ENCODE measurements around the gene PHF21B. TPM values are rescaled to one million over a fixed set of nuclear protein-coding genes. Genes with fewer than 3 reads are reported as not detected.

PHF21B gene
- total and polyA plus RNA-seq, 2 donors (not counting 1 experiment from before 2014, with no cell fraction given) = 0.17 TPM; not detected in 1

DNA sequence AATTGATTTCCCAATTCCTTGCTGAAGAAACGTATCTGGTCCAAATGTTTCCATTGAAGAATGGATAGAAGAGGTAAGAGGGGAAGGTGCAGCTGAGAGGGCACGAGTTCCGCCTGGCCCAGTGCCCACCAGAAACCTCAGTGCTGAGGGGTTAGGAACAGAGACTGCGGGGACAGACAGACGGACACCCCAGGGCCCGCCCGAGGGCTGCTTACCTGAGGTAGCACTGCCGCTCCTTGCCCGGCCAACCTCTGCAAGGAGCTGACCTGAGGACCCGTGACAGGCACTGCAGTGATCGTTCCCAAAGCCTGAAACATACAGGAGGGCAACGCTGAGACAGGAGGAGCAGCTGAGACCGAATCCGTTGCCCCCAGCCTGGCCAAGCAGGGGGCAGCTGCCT is 89.6 kb downstream of the PHF21B start:
- no peaks in the 10 kb centered on the region for H3K27me3 ChIP-seq (ENCODE audit: control insufficient read depth, insufficient read depth, low read length)
- H3K4me2 ChIP-seq (ENCODE audit: extremely low read depth, insufficient read depth, low read length) = no peak overlapping the region
- no peak overlapping the region for H2AFZ ChIP-seq (ENCODE audit: low read length)
- no peak overlapping the region for H3K9ac ChIP-seq (ENCODE audit: insufficient read depth, low read length)
- no peaks in the 10 kb centered on the region for H3K9me3 ChIP-seq (ENCODE audit: control insufficient read depth, insufficient read depth, low read depth, low read length)
- H3K79me2 ChIP-seq (ENCODE audit: control insufficient read depth, insufficient read depth, low read length) = no peaks in the 10 kb centered on the region
- no peak for TF ChIP-seq EZH2 (IDR thresholded peaks at IDR 0.05; ENCODE audit: low read length, missing control alignments)
- TF ChIP-seq, protein P1, sequence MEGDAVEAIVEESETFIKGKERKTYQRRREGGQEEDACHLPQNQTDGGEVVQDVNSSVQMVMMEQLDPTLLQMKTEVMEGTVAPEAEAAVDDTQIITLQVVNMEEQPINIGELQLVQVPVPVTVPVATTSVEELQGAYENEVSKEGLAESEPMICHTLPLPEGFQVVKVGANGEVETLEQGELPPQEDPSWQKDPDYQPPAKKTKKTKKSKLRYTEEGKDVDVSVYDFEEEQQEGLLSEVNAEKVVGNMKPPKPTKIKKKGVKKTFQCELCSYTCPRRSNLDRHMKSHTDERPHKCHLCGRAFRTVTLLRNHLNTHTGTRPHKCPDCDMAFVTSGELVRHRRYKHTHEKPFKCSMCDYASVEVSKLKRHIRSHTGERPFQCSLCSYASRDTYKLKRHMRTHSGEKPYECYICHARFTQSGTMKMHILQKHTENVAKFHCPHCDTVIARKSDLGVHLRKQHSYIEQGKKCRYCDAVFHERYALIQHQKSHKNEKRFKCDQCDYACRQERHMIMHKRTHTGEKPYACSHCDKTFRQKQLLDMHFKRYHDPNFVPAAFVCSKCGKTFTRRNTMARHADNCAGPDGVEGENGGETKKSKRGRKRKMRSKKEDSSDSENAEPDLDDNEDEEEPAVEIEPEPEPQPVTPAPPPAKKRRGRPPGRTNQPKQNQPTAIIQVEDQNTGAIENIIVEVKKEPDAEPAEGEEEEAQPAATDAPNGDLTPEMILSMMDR (conservative IDR thresholded peaks at IDR 0.05 in 1 of 2, IDR thresholded peaks at IDR 0.05 in 1 of 2; ENCODE audit: low read depth in 1 of 2, low read length in 2 of 2) = no peak
- DNase-seq (ENCODE audit: low read depth in 2 of 2) = no peak
- H3K4me3 ChIP-seq (replicated peaks in 1 of 4; ENCODE audit: control extremely low read depth in 1 of 4, insufficient read depth in 1 of 4, low read depth in 3 of 4, low read length in 4 of 4) = no peak overlapping the region
- no peaks in the 10 kb centered on the region for H3K4me1 ChIP-seq (ENCODE audit: control insufficient read depth, extremely low read depth, insufficient read depth, low read length)
- no peaks in the 10 kb centered on the region for H3K36me3 ChIP-seq (ENCODE audit: control insufficient read depth, insufficient read depth, low read length)
- no peak overlapping the region for H3K27ac ChIP-seq (ENCODE audit: insufficient read depth, low read length)
- no peaks in the 10 kb centered on the region for H4K20me1 ChIP-seq (ENCODE audit: control insufficient read depth, extremely low read depth, insufficient read depth, low read length)

DNA sequence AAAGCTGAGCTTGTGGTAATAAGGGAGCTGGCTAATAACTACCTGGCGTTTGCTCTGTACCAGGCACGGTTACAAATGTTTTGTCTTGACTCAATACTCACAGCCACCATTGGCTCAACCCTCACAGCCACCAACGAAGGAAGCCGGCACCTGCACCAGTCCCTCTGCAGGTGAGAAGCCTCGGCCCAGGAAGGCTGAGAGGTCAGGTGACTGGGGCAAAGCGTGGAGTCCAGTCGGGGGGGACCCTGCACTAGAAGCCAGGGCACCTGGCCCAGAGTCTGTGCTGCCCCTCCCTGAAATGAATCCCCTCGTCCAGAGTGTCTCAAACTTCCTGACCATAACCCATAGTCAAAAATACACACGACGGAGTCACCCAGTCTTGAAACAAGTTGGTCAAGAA is 90.1 kb downstream of the PHF21B start:
- no peaks in the 10 kb centered on the region for H3K9me3 ChIP-seq (ENCODE audit: control insufficient read depth, insufficient read depth, low read depth, low read length)
- H2AFZ ChIP-seq (ENCODE audit: low read length) = no peak overlapping the region
- DNase-seq (ENCODE audit: low read depth in 2 of 2) = no peak
- no peaks in the 10 kb centered on the region for H3K4me1 ChIP-seq (ENCODE audit: control insufficient read depth, extremely low read depth, insufficient read depth, low read length)
- H3K79me2 ChIP-seq (ENCODE audit: control insufficient read depth, insufficient read depth, low read length) = no peaks in the 10 kb centered on the region
- no peak overlapping the region for H3K4me2 ChIP-seq (ENCODE audit: extremely low read depth, insufficient read depth, low read length)
- TF ChIP-seq, protein P1 (conservative IDR thresholded peaks at IDR 0.05 in 1 of 2, IDR thresholded peaks at IDR 0.05 in 1 of 2; ENCODE audit: low read depth in 1 of 2, low read length in 2 of 2) = no peak
- no peak for TF ChIP-seq EZH2 (IDR thresholded peaks at IDR 0.05; ENCODE audit: low read length, missing control alignments)
- H4K20me1 ChIP-seq (ENCODE audit: control insufficient read depth, extremely low read depth, insufficient read depth, low read length) = no peaks in the 10 kb centered on the region
- H3K27me3 ChIP-seq (ENCODE audit: control insufficient read depth, insufficient read depth, low read length) = no peaks in the 10 kb centered on the region
- no peak overlapping the region for H3K4me3 ChIP-seq (replicated peaks in 1 of 4; ENCODE audit: control extremely low read depth in 1 of 4, insufficient read depth in 1 of 4, low read depth in 3 of 4, low read length in 4 of 4)
- no peak overlapping the region for H3K9ac ChIP-seq (ENCODE audit: insufficient read depth, low read length)
- no peak overlapping the region for H3K27ac ChIP-seq (ENCODE audit: insufficient read depth, low read length)
- H3K36me3 ChIP-seq (ENCODE audit: control insufficient read depth, insufficient read depth, low read length) = no peaks in the 10 kb centered on the region

DNA sequence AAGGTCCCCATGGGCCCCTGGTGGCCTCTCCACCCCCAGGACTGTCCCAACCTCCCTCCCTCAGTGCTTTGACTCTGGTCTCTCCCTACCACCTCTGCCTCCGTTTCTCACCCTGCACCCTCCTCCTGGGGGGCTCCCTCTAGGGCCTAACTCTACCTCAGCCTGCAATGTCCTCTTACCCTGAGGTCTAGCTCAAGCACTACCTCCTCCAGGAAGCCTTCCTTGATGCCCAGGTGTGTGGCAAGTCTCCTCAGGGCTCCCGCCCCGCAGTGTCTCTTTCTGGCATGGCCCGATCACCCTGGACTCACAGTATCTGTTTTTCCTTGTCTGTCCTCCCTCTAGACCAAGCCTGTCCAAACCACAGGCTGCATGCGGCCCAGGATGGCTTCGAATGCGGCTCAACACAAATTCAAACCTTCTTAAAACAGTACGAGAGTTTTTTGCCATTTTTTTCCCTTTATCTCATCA is 90.8 kb downstream of the PHF21B start:
- no peak for DNase-seq (ENCODE audit: low read depth in 2 of 2)
- Histone ChIP-seq H2AFZ (ENCODE audit: low read length) (no peak overlapping the region), H3K4me2 (ENCODE audit: extremely low read depth, insufficient read depth, low read length) (no peak overlapping the region), H3K9ac (ENCODE audit: insufficient read depth, low read length) (no peak overlapping the region), H3K4me1 (ENCODE audit: control insufficient read depth, extremely low read depth, insufficient read depth, low read length) (no peaks in the 10 kb centered on the region), H3K79me2 (ENCODE audit: control insufficient read depth, insufficient read depth, low read length) (no peaks in the 10 kb centered on the region), H3K27me3 (ENCODE audit: control insufficient read depth, insufficient read depth, low read length) (no peaks in the 10 kb centered on the region), H3K9me3 (ENCODE audit: control insufficient read depth, insufficient read depth, low read depth, low read length) (no peaks in the 10 kb centered on the region), H4K20me1 (ENCODE audit: control insufficient read depth, extremely low read depth, insufficient read depth, low read length) (no peaks in the 10 kb centered on the region), H3K27ac (ENCODE audit: insufficient read depth, low read length) (no peak overlapping the region), H3K36me3 (ENCODE audit: control insufficient read depth, insufficient read depth, low read length) (no peaks in the 10 kb centered on the region), H3K4me3 (replicated peaks in 1 of 4; ENCODE audit: control extremely low read depth in 1 of 4, insufficient read depth in 1 of 4, low read depth in 3 of 4, low read length in 4 of 4) (no peak overlapping the region)
- TF ChIP-seq EZH2 (IDR thresholded peaks at IDR 0.05; ENCODE audit: low read length, missing control alignments) = no peak
- TF ChIP-seq, protein P1 (conservative IDR thresholded peaks at IDR 0.05 in 1 of 2, IDR thresholded peaks at IDR 0.05 in 1 of 2; ENCODE audit: low read depth in 1 of 2, low read length in 2 of 2) = no peak
